GM04504 (cell line): ENCODE data around the gene HCRTR1.

Experiments
- DNase-seq: peaks from one replicate; pipeline ENCODE4 v3.0.0-alpha.2; 2012; ENCODE audit warnings: low read depth

HCRTR1 gene

DNA sequence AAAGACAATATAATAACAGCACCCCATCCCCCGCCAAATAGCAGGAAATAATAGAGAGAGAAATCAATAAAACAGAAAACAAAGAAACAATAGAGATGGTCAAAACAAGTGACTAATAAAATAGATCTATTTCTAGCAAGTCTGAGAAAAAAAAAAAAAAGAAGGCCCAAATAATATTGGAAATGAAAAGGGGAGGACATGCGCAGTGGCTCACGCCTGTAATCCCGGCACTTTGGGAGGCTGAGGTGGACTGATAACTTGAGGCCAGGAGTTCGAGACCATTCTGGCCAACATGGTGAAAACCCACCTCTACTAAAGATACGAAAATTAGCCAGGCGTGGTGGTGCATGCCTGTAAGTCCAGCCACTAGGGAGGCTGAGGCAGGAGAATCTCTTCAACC, 18.5 kb upstream of the HCRTR1 start:
- DNase-seq, result no peak

DNA sequence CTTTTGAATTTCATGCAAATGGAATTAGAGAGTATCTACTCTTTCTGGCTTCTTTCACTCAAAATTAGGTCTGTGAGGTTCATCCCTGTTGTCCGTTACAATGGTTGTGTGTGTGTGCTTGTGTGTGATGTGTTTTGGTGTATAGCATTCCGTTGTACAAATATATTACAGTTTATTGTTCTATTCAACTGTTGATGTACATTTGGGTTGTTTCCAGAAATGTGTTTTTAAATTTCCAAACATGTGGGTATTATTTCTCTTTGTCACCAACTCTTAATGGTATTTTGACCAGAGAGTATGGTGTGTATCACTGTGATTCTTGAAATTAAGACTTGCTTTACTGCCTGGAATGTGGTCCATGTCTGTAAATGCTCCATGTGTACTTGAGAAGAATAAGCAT, 16.8 kb upstream of the HCRTR1 start:
- no peak for DNase-seq

DNA sequence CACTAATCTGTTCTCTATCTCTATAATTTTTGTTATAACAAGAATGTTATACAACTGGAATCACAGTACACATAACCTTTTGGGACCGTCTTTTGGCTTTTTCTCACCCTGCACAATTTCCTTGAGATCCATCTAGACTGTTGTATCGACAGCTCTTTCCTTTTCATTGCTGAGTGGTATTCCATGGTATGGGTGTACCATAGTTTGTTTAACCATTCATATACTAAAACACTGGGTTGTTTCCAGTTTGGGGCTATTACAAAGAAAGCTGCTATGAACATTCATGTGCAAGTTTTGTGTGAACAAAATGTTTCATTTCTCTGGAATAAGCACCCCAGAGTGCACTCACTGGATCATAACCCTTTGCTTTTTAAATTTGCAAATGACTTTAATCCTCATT, 15.4 kb upstream of the HCRTR1 start:
- DNase-seq, result no peak

DNA sequence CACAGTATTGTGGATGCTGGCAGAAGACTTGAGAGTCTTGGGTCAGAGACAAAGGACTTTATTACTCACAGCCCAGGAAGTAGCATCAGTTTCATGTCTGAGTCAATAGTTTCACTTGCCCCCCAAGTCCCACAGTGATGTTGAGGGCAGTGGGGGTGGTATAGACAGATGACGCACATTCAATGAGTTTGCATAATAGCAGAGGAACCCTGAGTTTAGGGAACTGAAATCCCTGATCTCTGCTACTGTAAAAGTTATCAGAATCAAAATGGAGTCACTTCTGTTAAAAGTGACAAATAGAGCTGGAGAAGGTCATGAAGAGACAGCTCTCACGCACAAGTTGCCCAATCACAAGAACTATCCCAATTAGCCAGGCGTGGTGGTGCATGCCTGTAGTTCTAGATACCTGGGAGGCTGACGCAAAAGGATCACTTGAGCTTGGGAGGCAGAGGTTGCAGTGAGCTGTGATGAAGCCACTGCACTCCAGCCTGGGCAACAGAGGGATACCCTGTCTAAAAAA, 11.5 kb upstream of the HCRTR1 start:
- DNase-seq, result no peak

DNA sequence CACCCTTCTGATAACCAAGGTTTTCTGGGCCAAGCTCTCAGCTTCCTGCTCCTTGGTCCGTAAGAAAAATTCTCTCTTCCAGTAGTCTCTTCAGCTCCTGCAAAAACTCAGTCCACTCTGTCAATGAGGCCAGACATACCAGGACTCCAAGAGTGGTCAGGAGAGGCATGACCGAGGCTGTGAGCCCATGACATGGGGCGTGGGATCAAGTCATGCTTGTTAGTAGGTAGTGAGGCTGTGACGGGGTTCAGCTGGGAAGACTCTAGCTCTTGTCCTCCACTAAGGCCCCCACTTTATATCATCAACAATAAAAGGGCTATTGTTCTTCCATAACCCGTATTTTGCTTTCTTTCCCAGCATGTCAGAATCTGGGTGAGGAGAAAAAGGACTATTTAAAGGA, 10.1 kb upstream of the HCRTR1 start:
- no peak for DNase-seq

DNA sequence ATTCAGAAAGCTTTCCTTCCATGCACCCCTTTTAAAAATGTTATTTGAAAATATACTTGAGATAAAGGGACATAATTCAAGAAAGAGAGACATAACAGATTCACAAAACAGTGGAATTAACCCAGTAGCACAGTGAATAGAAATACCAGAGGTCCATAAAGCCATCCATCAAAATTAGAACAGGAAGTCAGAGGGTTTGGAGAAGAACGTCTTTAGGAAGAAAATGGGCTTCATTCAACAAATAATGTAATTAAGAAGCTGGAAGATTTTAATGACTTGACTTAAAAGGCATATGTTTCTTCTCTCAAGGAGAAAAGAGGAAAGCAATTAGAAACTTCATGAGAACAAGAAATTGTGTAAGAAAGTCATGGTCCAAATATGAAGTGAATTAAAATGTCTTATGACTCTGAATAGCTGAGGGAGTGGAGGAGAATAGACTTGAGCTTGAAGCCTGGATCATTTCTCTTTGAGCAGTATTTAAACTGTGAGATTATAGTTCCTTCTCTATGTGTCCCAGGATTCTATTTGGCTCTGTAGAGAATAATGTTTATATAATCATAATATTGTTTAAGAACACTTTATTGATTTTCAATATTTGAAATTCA, 7.9 kb upstream of the HCRTR1 start:
- DNase-seq, result no peak

DNA sequence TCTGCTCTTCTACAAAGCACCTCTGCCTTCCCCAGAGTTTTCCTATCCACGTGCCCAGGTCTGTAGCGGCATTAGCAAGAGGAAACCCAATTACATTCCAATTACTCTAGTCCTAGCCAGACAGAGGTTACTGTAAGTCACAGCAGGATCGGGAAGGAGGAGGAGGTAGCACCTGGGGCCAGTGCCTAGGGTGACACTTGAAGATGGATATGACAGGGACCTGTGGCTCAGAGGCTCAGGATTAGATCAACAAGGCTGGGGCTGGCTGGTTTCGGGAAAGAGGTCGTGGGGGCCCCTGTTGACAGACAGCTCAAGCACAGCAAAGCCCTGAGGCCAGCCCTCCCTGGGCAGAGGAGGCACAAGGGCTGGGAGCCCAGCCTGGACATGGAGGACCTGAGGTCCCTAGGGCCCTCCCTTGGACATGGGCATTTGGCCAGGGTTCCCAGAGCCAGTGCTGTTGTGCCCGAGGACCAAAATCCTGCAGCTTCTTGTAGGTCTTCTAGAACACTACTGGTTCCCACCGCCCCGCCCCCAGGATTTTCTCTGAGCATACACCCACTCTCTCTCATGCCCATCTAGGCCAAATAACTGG, 3.0 kb upstream of the HCRTR1 start:
- no peak for DNase-seq

DNA sequence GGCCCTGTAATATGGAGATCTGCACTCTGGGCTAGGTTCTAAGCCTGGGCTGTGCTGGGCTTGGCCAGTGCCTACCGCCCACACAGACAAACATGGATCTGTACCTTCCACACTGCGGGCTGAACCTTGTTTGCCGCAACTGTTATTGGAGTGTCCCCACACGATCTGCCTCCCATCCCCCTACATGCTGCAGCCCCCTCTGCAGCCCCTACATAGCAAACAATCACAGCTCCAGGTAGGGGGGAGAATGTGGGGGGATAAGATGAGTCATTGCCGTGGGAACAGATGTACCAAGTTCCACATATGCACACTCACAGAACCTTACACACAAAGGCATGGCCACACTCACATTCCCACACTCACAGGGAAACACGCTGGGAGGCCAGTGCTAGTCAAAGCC, 2.1 kb upstream of the HCRTR1 start:
- no peak for DNase-seq

DNA sequence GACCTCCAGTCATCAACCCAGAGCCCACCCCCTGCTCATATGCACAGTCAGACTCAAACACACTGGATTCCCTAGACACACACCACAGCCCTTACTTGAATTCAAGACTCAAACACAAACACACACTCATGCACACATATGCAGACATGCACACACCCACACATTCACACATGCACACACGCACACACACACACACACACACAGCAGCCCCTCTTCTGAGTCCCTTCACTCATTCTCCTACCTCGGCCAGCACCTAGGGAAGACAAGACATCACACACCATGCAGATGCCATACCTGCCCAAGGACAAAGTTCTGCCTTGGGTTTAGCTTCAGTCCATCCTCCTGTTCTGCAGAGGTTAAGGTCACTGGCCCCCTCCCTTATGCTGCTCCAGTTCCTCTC, 1.6 kb upstream of the HCRTR1 start:
- no peak for DNase-seq

DNA sequence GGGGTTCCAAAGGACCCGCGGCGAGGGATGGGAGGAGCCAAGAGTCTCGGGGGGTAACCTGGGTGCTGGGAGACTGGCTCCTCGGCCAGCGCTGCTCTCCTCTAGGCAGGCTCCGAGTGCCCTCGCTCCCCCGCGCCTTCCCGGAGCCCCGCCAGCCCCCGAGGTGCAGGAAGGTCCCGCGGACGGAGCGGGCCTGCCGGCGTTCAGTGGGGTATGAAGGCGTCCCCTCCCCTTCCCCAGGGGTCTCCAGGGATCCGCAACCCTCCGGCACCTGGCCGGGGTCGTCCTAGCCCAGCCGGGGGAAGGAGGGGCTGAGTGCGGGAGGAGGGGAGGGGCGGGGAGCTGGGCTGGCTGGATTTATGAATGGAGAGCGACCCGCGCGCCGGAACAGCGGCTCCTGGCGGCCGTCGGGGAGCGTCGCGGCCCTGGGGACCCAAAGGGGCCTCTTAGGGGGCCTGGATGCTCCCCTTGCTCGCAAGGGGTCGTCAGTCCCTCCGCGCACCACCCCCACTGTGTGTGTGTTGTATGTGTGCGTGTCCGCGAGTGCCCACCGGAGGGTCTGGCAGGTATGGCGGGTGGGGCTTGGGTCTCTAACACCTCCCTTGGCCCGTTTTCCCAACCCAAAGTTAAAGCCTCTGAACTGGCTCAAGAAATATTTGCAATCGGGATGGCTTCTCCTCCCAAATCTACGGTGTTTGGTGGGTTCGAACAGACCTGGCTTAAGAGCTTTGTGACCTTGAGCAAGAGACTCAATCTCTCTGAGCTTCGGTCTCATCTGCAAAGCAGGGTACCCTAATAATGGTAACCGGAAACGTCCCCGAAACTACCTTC, 642 bp downstream of the HCRTR1 start:
- DNase-seq, result no peak

DNA sequence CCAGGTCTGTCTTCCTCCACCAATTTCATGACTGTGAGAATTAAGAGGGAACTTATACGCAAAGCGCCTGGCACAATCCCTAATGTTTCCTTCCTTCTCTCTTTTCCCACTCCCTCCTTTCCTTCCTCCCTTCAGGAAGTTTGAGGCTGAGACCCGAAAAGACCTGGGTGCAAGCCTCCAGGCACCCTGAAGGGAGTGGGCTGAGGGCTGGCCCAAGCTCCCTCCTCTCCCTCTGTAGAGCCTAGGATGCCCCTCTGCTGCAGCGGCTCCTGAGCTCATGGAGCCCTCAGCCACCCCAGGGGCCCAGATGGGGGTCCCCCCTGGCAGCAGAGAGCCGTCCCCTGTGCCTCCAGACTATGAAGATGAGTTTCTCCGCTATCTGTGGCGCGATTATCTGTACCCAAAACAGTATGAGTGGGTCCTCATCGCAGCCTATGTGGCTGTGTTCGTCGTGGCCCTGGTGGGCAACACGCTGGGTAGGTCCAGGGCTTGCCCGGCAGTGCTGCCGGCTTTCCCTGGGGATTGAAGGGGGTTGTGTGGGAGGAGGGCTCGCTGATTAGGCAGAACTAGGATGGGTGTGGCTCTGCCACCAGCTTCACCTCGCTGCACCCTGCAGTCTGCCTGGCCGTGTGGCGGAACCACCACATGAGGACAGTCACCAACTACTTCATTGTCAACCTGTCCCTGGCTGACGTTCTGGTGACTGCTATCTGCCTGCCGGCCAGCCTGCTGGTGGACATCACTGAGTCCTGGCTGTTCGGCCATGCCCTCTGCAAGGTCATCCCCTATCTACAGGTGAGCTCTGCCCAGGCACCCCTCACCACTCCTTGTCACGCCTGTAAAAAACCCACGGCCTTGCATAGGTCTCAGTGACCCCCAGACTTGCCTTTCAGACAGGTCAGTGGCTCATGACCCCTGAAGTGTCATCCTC, 1.7 kb downstream of the HCRTR1 start:
- no peak for DNase-seq

DNA sequence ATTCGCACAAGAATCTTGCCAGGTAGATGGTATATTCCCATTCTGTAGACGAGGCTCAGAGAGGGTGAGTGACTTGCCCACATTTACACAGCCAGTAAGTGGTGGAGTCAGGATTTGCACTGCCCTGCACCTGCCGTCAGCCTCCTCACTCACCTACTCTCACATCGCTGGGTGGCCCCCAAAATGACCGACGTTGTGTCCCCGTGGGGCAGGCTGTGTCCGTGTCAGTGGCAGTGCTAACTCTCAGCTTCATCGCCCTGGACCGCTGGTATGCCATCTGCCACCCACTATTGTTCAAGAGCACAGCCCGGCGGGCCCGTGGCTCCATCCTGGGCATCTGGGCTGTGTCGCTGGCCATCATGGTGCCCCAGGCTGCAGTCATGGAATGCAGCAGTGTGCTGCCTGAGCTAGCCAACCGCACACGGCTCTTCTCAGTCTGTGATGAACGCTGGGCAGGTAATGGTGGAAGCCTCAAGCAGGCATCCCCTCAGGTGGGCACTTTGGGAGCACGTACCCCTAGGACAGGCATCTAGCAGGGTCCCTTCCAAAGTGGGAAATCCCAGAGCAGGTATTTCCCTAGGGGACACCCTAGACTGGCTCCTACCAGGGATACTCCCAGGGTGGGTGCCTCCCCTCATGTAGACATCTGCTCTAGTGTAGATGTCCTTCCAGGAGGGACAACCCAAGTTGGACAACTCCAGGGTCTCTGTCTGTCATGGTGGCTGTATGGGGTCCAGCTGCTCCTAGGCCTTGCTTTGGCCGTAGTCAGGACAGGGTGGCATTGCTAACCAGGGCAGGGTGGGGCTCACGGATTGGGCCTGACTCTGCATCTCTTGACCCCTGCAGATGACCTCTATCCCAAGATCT, 3.4 kb downstream of the HCRTR1 start:
- DNase-seq, result no peak

DNA sequence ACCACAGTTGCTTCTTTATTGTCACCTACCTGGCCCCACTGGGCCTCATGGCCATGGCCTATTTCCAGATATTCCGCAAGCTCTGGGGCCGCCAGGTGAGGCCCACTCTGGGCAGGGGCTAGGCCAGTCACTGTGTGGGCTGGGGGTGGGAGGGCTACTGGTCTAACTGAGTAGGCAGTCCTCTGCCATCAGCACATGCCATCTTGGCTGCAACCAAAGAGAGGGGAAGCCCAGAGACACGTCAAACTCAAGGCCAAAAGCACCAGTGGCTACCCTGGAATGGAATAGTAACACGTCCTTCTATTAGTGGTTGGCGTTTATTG, 4.0 kb downstream of the HCRTR1 start:
- no peak for DNase-seq

DNA sequence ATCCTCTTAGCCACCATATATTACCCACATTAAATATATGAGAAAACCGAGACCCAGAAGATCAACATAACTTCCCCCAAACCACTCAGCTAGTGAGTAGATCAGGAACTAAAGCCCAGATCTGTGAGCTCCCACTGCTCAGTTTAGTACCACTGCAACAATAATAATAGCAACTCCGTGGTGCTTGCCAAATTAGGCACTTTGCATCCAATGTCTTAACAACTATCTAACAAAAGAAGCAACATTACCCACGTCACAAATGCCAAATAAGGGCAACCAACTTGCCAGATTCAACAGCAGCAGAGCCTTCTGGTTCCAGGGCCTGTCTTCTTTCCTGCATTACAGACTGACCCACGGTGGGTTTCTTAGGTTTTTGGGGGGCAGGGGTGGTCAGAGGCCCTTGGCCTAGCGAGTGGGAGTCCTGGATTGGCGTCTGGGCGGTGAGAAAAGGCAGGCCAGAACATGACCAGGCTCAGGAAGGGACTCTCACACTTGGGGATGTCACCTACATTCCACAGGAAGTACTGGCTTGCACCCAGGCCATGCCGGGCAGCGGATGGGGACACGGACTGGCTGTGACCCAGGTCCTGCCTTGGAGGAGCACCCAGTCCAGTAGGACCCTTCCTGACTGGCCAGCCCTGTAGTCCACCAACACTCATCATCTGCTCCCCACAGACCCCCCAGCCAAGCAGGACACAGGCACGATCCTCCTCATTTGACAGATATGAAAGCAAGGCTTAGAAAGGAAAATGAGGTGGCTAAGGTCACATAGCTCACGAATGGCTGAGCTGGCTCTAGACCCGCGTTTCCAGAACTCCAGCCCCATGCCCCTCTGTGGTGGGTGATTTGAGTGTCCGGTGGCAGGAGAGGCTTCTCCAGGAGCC, 4.6 kb downstream of the HCRTR1 start:
- no peak for DNase-seq

DNA sequence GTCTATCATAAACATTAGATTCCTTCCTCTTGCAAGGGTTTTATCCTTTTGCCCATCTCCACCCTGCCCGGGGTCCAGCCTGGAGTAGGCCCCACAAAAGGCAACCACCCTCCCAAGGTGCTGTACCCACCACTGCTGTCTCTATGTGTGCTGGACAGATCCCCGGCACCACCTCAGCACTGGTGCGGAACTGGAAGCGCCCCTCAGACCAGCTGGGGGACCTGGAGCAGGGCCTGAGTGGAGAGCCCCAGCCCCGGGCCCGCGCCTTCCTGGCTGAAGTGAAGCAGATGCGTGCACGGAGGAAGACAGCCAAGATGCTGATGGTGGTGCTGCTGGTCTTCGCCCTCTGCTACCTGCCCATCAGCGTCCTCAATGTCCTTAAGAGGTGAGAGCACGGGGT, 5.9 kb downstream of the HCRTR1 start:
- DNase-seq, result no peak

DNA sequence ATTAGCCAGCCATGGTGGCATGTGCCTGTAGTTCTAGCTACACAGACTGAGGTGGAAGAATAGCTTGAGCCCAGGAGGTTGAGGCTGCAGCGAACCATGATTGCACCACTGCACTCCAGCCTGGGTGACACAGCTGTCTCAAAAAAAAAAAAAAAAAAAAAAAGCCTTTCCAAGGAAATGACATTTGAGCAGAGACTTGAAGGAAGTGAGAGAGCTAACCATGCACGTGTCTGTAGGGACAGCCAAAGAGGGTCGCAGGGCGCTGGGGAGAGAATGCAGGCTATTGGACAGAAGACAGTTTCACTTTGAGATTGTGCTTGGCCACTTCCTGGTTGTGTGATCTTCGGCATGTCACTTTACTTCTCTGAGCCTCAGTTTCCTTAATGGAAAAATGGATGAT, 6.8 kb downstream of the HCRTR1 start:
- DNase-seq, result no peak

DNA sequence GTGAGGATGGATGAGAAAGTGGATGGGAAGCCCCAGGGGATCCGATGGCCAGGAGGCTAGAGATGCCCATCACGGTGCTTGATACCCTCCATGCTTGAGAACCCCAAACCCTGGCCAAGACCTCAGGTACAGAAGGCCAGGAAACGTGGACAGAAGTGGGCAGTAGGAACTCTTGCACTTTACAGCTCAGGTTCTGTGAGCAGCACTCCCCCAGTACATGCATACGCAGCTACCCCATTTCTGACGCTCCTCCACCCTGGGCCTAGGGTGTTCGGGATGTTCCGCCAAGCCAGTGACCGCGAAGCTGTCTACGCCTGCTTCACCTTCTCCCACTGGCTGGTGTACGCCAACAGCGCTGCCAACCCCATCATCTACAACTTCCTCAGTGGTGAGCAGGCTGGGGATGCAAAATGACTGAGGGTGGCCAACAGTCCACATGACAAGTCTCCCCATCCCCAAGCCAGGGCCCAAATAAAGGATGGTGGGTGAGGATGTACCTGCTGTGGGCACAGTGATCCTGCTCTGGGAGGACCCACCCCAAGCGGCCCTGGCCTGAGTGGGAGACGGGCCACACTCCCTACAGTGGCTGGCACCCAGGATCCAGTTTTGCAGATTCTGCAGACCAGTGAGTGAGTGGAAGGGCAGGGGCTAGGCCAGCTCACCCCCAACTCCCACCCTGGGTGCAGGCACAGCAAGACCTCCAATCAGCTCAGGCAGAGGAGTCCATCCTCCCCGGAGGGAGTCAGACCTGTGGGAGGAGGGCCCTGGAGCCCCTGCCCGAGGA, 7.4 kb downstream of the HCRTR1 start:
- no peak for DNase-seq

DNA sequence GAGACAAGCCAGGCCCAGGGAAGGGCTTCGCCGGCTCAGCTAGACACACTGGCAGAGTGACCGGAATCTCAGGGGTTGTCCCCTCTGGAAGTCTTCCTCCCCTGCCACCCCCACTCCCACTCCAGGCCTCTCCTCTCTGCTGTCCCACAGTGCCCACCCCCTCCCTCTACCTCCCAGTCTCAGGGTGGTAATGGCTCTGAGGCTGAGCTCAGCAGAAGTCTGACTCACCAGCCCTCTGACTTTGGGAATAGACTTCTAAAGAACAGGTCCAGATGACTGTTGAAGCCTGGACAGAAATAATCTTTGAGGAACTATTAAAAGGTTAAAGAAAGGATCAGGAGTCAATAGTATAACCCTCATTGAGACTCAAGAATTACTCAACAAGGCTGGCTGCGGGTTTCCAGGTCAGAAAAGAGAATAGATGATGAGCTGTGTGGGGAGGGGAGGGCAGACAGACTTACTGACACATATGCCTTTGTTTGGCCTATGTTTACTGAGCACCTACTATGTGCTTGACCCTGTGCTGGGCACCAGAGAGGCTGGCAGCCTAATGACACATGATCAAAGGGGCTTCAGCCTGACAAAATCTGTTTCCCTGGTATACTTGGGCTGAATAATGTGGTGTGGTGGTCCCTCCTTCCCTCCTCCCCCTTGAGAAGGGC, 8.2 kb downstream of the HCRTR1 start:
- DNase-seq, result peak; percentile 40
